Measurements from ENCODE around the gene MAP4K5. TPM values are rescaled to one million over a fixed set of nuclear protein-coding genes. Genes with fewer than 3 reads are reported as not detected.
"Not testable (repeated sequence)": the region's sequence is repeated elsewhere in the genome, so short reads cannot be mapped to it uniquely, and the experiment has no call there.

The MAP4K5 gene
- total RNA-seq, 2 donors from 2014 or later, result 36.3 to 39.9 TPM

DNA sequence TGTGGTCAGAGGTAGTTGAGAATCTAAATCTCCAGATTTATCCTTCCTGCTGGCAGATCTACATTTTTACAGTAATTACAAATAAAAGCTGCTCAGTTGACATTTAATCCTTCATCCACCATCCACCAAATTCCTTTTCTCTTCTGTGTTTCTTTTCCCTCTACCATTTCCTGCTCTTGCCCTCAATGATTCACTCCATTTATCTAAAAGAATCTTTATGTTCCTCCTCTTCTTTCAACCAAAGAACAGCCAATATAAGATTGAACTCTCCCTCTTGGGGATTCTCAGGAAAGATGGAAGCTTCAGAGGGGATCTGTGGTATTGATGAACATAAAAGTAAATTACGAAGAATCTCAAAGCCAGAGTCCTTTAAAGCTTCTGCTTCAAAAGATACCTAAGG, 4.4 kb downstream of the MAP4K5 start:
- ATAC-seq, result no peak
- no peaks in the 10 kb centered on the region for H3K9me3 ChIP-seq (ENCODE audit: control insufficient read depth, low read length, poor library complexity, severe bottlenecking)
- no peak for DNase-seq
- H3K4me3 Mint-ChIP-seq, result no peak overlapping the region
- no peaks in the 10 kb centered on the region for H3K27me3 Mint-ChIP-seq
- H3K4me1 Mint-ChIP-seq, result peaks cover 64% of the 10 kb centered on the region
- H3K36me3 Mint-ChIP-seq (ENCODE audit: low read depth), result peaks cover 4% of the 10 kb centered on the region
- H3K27ac Mint-ChIP-seq, result no peak overlapping the region

- Mint-ChIP-seq H3K4me3 (peak overlapping the region; percentile 73), H3K27me3 (no peaks in the 10 kb centered on the region), H3K27ac (peak overlapping the region; percentile 88), H3K36me3 (ENCODE audit: low read depth) (peaks cover 4% of the 10 kb centered on the region), H3K4me1 (peaks cover 57% of the 10 kb centered on the region)
- H3K9me3 ChIP-seq (ENCODE audit: control insufficient read depth, low read length, poor library complexity, severe bottlenecking), result no peaks in the 10 kb centered on the region
- DNase-seq, result no peak
- ATAC-seq, result no peak
Measured at GRCh38 chr14:50524731-50525515, 7.4 kb downstream of the MAP4K5 start.

DNA sequence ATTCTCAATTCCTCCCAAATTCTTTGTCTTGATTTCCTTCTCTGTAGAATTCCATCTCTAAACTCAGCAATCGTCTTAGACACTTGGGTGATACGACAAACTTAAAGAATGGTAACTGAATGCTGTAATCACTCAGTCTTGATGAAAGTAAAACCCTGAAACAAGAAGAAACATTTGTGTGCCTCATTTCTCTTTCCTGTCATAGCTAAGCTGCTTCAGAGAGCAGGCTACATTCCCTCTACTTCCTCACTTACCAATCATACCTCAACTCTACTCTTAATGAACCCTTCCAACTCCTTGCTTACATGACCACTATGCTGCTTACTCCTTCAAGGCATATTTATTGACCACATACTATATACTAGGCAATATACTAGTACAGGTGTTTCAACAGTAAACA, 8.3 kb downstream of the MAP4K5 start:
- Mint-ChIP-seq H3K27me3 (no peaks in the 10 kb centered on the region), H3K4me3 (peak overlapping the region; percentile 73), H3K4me1 (peaks cover 50% of the 10 kb centered on the region), H3K36me3 (ENCODE audit: low read depth) (peaks cover 4% of the 10 kb centered on the region), H3K27ac (peak overlapping the region; percentile 88)
- no peaks in the 10 kb centered on the region for H3K9me3 ChIP-seq (ENCODE audit: control insufficient read depth, low read length, poor library complexity, severe bottlenecking)
- peak; percentile 24 for ATAC-seq
- no peak for DNase-seq

GRCh38 chr14:50523271-50524041, 8.9 kb downstream of the MAP4K5 start:
- Mint-ChIP-seq H3K4me1 (peaks cover 47% of the 10 kb centered on the region), H3K27ac (peak overlapping the region; percentile 88), H3K4me3 (no peak overlapping the region), H3K36me3 (ENCODE audit: low read depth) (peaks cover 5% of the 10 kb centered on the region), H3K27me3 (no peaks in the 10 kb centered on the region)
- no peaks in the 10 kb centered on the region for H3K9me3 ChIP-seq (ENCODE audit: control insufficient read depth, low read length, poor library complexity, severe bottlenecking)
- DNase-seq (no peak), ATAC-seq (no peak)

DNA sequence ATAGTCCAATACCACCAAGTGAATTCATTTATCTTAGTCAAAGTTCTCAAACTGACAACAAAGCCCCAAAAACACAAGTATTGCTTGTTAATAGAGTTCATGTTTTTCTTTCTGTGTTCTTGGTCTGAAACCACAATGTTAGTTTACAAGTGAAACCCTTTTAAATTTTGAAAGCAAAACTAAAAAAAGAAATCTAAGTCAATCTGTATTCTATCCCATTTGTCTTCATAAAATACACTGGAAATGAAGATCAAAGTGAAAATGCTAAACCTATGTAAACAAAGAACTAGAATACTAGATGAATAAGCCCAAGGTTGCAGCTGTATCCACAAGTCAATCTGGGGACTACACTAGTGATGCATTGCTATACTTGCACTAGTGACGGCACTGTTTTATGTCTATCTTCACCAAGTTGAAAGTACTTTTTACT, 10.4 kb downstream of the MAP4K5 start:
- Mint-ChIP-seq H3K27ac (peak overlapping the region; percentile 88), H3K4me3 (peak overlapping the region; percentile 76), H3K27me3 (no peaks in the 10 kb centered on the region), H3K4me1 (peaks cover 43% of the 10 kb centered on the region), H3K36me3 (ENCODE audit: low read depth) (peaks cover 6% of the 10 kb centered on the region)
- no peaks in the 10 kb centered on the region for H3K9me3 ChIP-seq (ENCODE audit: control insufficient read depth, low read length, poor library complexity, severe bottlenecking)
- peak; percentile 65 for ATAC-seq
- no peak for DNase-seq

- peak; percentile 53 for ATAC-seq
- no peak for DNase-seq
- H3K4me1 Mint-ChIP-seq, result peaks cover 40% of the 10 kb centered on the region
Measured at GRCh38 chr14:50520947-50521815, 11.2 kb downstream of the MAP4K5 start.

GRCh38 chr14:50516091-50516490, 16.3 kb downstream of the MAP4K5 start:
- ATAC-seq (no peak), DNase-seq (no peak)
- Mint-ChIP-seq H3K36me3 (ENCODE audit: low read depth) (peaks cover 2% of the 10 kb centered on the region), H3K27me3 (no peaks in the 10 kb centered on the region), H3K27ac (no peak overlapping the region), H3K4me1 (peaks cover 6% of the 10 kb centered on the region), H3K4me3 (no peak overlapping the region)
- H3K9me3 ChIP-seq (ENCODE audit: control insufficient read depth, low read length, poor library complexity, severe bottlenecking), result no peaks in the 10 kb centered on the region

More at GRCh38 chr14:50520947-50521815, 11.2 kb downstream of the MAP4K5 start:
- H3K4me3 Mint-ChIP-seq, result peak overlapping the region; percentile 76
- H3K27ac Mint-ChIP-seq, result peak overlapping the region; percentile 88
- H3K27me3 Mint-ChIP-seq, result no peaks in the 10 kb centered on the region
- no peaks in the 10 kb centered on the region for H3K9me3 ChIP-seq (ENCODE audit: control insufficient read depth, low read length, poor library complexity, severe bottlenecking)
- peaks cover 6% of the 10 kb centered on the region for H3K36me3 Mint-ChIP-seq (ENCODE audit: low read depth)

DNA sequence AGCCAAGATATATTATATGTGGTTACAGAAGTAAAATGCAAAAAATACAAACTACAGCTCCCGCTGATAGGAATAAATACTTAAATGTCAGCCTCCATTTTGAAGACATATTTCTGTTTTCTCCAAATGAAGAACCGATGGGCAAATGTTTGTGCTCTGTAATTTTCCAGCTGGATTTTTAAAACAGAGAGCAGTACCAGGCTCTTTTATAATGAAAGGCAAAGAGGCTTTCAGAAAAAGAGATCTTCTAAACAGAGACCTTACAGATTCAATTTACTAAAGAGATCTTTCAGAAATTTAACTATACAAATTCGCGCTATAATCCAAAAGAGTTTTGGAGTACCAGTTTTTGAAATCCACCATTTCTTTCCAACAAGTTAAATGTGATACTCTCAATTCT, 19.9 kb downstream of the MAP4K5 start:
- no peak for ATAC-seq
- no peak overlapping the region for H3K4me3 Mint-ChIP-seq
- no peaks in the 10 kb centered on the region for H3K9me3 ChIP-seq (ENCODE audit: control insufficient read depth, low read length, poor library complexity, severe bottlenecking)
- no peak overlapping the region for H3K27ac Mint-ChIP-seq
- peaks cover 14% of the 10 kb centered on the region for H3K4me1 Mint-ChIP-seq
- DNase-seq, result no peak
- no peaks in the 10 kb centered on the region for H3K27me3 Mint-ChIP-seq
- no peaks in the 10 kb centered on the region for H3K36me3 Mint-ChIP-seq (ENCODE audit: low read depth)

DNA sequence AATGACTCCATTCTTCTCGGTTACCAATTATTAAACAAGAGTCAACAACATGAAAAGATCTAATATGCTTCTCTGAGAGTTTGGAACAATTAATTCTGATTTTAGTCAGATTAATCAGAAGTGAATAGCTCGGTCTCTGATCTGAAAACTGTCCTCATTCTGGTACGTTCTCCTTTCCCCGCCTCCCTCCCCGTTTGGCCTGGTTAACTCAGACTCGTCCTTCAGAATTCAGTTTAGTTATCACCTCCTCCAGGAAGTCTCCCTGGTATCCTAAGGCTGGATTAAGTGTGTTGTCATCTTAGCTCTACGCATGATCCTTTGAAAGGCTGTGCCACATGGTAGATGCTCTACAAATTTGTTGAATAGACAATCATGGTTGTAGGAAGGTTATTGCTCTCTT, 22.2 kb downstream of the MAP4K5 start:
- no peaks in the 10 kb centered on the region for H3K9me3 ChIP-seq (ENCODE audit: control insufficient read depth, low read length, poor library complexity, severe bottlenecking)
- H3K36me3 Mint-ChIP-seq (ENCODE audit: low read depth), result no peaks in the 10 kb centered on the region
- no peak overlapping the region for H3K27ac Mint-ChIP-seq
- no peak overlapping the region for H3K4me3 Mint-ChIP-seq
- H3K4me1 Mint-ChIP-seq, result peaks cover 16% of the 10 kb centered on the region
- no peak for ATAC-seq
- no peaks in the 10 kb centered on the region for H3K27me3 Mint-ChIP-seq
- no peak for DNase-seq

DNA sequence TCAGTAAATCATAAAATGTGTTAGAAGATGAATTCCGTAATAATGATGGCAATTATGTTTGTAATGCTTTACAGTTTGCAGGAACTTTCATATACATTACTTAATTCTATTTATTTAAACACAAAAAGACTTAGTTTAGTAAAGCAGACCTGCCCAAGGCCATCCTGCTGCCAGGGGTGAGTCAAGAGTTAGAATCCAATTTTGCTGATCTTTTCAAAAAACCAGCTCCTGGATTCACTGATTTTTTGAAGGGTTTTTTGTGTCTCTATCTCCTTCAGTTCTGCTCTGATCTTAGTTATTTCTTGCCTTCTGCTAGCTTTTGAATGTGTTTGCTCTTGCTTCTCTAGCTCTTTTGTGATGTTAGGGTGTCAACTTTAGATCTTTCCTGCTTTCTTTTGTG, 25.3 kb downstream of the MAP4K5 start:
- ATAC-seq, result not testable (repeated sequence)

GRCh38 chr14:50501642-50502041, 30.7 kb downstream of the MAP4K5 start:
- ATAC-seq (no peak), DNase-seq (no peak)
- Mint-ChIP-seq H3K27me3 (no peaks in the 10 kb centered on the region), H3K27ac (no peak overlapping the region), H3K4me3 (no peak overlapping the region), H3K36me3 (ENCODE audit: low read depth) (peaks cover 10% of the 10 kb centered on the region), H3K4me1 (peaks cover 6% of the 10 kb centered on the region)
- no peaks in the 10 kb centered on the region for H3K9me3 ChIP-seq (ENCODE audit: control insufficient read depth, low read length, poor library complexity, severe bottlenecking)

More for the DNA sequence above, 25.3 kb downstream of the MAP4K5 start:
- H3K27me3 Mint-ChIP-seq; H3K36me3 Mint-ChIP-seq (ENCODE audit: low read depth); H3K27ac Mint-ChIP-seq; DNase-seq; H3K9me3 ChIP-seq (ENCODE audit: control insufficient read depth, low read length, poor library complexity, severe bottlenecking); H3K4me3 Mint-ChIP-seq: not testable (repeated sequence)
- H3K4me1 Mint-ChIP-seq, result peaks cover 14% of the 10 kb centered on the region

DNA sequence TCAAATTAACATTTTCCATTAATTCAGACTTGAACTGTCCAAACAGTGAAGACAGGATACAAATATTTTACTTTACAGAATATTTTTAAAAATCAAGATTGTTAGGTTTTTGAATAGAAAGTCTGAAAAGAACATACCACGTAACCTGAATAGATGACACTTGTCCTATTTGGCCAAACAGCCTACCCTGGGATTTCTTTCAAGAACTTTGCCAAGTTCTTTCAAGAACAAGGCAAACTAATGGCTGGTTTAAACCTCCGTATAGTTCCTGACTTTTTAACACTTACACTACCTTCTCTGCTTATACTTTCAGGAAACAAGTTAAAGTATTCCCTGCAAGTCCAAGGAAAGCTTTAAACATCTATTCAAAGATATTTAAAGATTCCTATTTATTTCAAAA, 35.0 kb downstream of the MAP4K5 start:
- Mint-ChIP-seq H3K27me3 (no peaks in the 10 kb centered on the region), H3K4me3 (no peak overlapping the region), H3K36me3 (ENCODE audit: low read depth) (peaks cover 8% of the 10 kb centered on the region), H3K4me1 (peaks cover 16% of the 10 kb centered on the region), H3K27ac (no peak overlapping the region)
- DNase-seq, result no peak
- no peak for ATAC-seq
- no peaks in the 10 kb centered on the region for H3K9me3 ChIP-seq (ENCODE audit: control insufficient read depth, low read length, poor library complexity, severe bottlenecking)

- ATAC-seq, result no peak
- peaks cover 2% of the 10 kb centered on the region for H3K36me3 Mint-ChIP-seq (ENCODE audit: low read depth)
Measured at GRCh38 chr14:50489851-50490250, 42.5 kb downstream of the MAP4K5 start.

More at GRCh38 chr14:50489851-50490250, 42.5 kb downstream of the MAP4K5 start:
- Mint-ChIP-seq H3K27me3 (no peaks in the 10 kb centered on the region), H3K4me3 (no peak overlapping the region), H3K27ac (no peak overlapping the region), H3K4me1 (peaks cover 7% of the 10 kb centered on the region)
- no peak for DNase-seq
- H3K9me3 ChIP-seq (ENCODE audit: control insufficient read depth, low read length, poor library complexity, severe bottlenecking), result no peaks in the 10 kb centered on the region

Measured in T-helper 17 cell (primary cell).